Stimulated activated naive B cell treated with anti-CD40 and anti-IgM and Interleukin-4, amounts not matched to agents 10 μg/mL and 1 μg/mL and 100 μg/mL, for 72 hours (primary cell): ENCODE measurements around the gene MAP1LC3B2.
A peak's percentile ranks its signal among the peaks of the same experiment; 100 is the strongest.

Experiments
- ATAC-seq, 2 donors: fragments of 150-1000 bp; cut with Tn5 transposase; replicated peaks; 2 replicates each; pipeline ENCODE4 v1.10.0; 2021; ENCODE audit warnings: moderate library complexity in 1 of 2
- DNase-seq: peaks from one replicate; pipeline ENCODE4 v3.0.0; 2021
- H3K27ac Mint-ChIP-seq: one replicate; pipeline ENCODE4 v1.8.0; 2022; ENCODE audit warnings: mild to moderate bottlenecking, mixed read lengths
- H3K27me3 Mint-ChIP-seq, 2 donors: one replicate each; pipeline ENCODE4 v1.8.0; 2022; ENCODE audit warnings: mixed read lengths in 2 of 2
- H3K36me3 Mint-ChIP-seq, 2 donors: one replicate each; pipeline ENCODE4 v1.8.0; 2022; ENCODE audit warnings: mixed read lengths in 2 of 2, mild to moderate bottlenecking in 1 of 2
- H3K4me1 Mint-ChIP-seq, 2 donors: one replicate each; pipeline ENCODE4 v1.8.0; 2022; ENCODE audit warnings: mixed read lengths in 2 of 2, mild to moderate bottlenecking in 1 of 2
- H3K4me3 Mint-ChIP-seq, 2 donors: one replicate each; pipeline ENCODE4 v1.8.0; 2022; ENCODE audit warnings: mild to moderate bottlenecking in 2 of 2, mixed read lengths in 2 of 2, moderate library complexity in 1 of 2
- H3K9me3 Mint-ChIP-seq, 2 donors: one replicate each; pipeline ENCODE4 v1.8.0; 2022; ENCODE audit warnings: mixed read lengths in 2 of 2, mild to moderate bottlenecking in 1 of 2

MAP1LC3B2 gene

DNA sequence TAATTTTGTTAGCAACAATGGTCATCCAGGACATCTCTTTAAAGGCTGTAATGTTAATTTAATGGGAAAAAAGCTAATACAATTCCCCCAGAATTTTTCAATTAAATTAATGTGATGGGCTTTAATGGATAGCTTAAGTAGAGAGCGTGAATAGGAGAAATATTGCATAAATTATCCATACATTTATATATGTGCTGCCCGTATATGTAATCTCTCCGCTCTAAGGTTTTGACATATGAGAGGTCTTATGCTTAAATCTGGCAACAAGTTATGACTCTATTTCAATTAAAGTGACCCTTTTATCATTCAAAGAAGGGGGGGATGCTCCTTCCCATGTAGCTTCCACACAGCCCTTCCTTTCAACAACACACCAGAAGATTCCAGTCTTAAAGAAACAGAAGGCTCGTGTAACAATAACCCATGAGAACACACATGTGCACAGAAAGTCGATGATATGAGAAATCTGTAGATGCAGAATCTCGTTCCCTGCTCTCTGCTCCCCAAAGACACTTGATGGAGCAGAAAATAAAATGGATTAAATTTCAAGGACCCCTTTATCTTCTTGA is 24.0 kb downstream of the MAP1LC3B2 start:
- no peak for DNase-seq
- Mint-ChIP-seq H3K4me1 (peaks cover 7 to 18% of the 10 kb centered on the region in 2 donors), H3K27ac (no peak overlapping the region), H3K9me3 (peaks cover 5 to 9% of the 10 kb centered on the region in 2 donors), H3K27me3 (no peaks in the 10 kb centered on the region), H3K4me3 (no peak overlapping the region), H3K36me3 (no peaks in the 10 kb centered on the region)
- ATAC-seq = no peak

DNA sequence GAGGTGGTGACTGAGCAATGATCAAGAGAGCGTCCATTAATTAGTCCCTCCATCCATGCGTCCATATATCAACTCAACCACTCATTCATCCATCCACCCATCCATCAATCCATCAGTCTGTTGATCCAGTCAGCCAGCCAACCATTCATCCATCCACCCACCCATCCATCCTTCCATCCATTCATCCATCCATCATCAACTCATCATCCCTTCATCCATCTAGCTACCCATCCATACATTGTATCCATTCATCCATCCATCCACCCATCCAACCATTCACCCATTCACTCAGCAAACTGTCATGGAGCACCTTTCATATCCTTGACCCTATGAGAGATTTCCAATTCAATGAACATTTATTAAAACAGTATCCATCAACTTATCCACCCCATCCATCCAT is 28.1 kb downstream of the MAP1LC3B2 start:
- Mint-ChIP-seq H3K4me3 (no peak overlapping the region), H3K27me3 (no peaks in the 10 kb centered on the region), H3K4me1 (peaks cover 10 to 22% of the 10 kb centered on the region in 2 donors), H3K36me3 (no peaks in the 10 kb centered on the region), H3K9me3 (peaks cover 5 to 9% of the 10 kb centered on the region in 2 donors), H3K27ac (no peak overlapping the region)
- no peak for DNase-seq
- ATAC-seq = no peak

DNA sequence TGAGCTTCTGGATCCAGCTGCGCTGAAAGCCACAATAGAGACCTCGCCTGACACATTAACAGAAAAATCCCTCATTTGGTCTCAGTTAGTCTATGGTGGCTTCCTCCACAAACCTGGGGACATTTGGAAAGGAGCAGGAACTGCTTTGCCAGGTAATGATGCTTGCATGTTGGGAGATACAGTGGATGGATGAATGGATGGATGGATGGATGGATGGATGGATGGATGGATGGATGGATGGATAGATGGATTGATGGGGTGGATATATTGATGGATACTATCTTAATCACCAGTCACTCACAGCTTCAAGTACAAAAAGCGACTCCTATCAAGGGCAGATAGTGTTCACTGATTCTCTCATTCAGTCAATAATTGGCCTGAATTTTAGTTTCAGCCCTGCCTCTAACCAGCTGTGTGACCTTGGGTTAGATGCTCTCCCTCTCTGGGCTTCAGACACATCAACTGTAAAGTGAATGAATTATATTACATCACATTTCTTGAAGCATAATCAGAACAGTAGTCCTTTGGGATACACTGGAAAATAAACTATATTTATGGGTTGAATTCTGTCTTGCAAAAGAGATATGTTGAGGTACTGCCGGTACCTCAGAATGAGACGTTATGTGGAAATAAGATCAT is 29.3 kb downstream of the MAP1LC3B2 start:
- peaks cover 5 to 9% of the 10 kb centered on the region in 2 donors for H3K9me3 Mint-ChIP-seq
- no peak overlapping the region for H3K27ac Mint-ChIP-seq
- H3K4me3 Mint-ChIP-seq = no peak overlapping the region
- no peaks in the 10 kb centered on the region for H3K36me3 Mint-ChIP-seq
- peaks cover 12 to 18% of the 10 kb centered on the region in 2 donors for H3K4me1 Mint-ChIP-seq
- H3K27me3 Mint-ChIP-seq = no peaks in the 10 kb centered on the region
- DNase-seq (no peak), ATAC-seq (no peak)

DNA sequence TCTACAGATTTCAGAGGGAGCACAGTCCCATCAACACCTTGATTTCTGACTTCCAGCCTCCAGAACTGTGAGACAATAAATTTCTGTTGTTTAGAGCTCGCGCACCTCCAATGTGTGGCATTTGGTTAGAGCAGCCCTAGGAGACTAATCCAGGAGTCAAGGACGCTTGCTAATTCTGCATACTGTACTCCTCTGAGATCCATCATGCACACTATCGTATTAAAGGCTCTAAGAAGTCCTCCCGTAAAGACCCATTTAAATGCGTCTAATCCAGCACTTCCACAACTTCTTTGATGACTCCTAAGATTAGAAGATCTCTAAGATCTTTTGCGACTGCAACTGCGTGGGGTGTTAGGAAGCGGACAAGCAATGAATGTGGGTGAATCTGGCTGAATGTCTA is 30.4 kb downstream of the MAP1LC3B2 start:
- DNase-seq (no peak), ATAC-seq (no peak)
- H3K9me3 Mint-ChIP-seq = peaks cover 5 to 7% of the 10 kb centered on the region in 2 donors
- no peak overlapping the region for H3K4me3 Mint-ChIP-seq
- H3K27ac Mint-ChIP-seq = no peak overlapping the region
- H3K4me1 Mint-ChIP-seq = peaks cover 19 to 26% of the 10 kb centered on the region in 2 donors
- H3K27me3 Mint-ChIP-seq = no peaks in the 10 kb centered on the region
- H3K36me3 Mint-ChIP-seq = no peaks in the 10 kb centered on the region

DNA sequence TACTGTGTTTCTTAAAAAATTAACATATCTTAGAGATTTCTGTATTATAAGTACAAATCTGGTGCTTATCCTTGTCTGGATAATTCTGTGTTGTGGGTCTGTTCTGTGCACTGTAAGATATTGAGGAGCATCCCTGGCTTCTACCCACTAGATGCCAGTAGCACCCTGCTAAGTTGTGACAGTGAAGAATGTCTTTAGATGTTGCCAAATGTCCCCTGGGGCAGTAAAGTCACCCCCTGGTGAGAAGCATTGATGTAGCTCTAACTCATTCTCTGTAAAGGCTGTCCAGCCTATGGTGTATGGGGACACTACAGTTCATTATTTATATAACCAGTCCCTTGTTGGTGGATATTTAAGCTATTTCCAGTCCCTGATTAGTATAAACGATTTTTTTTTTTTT is 31.4 kb downstream of the MAP1LC3B2 start:
- peaks cover 5% of the 10 kb centered on the region in 2 donors for H3K9me3 Mint-ChIP-seq
- H3K4me3 Mint-ChIP-seq = no peak overlapping the region
- no peak overlapping the region for H3K27ac Mint-ChIP-seq
- no peak for ATAC-seq
- H3K4me1 Mint-ChIP-seq = peaks cover 26 to 36% of the 10 kb centered on the region in 2 donors
- H3K27me3 Mint-ChIP-seq = no peaks in the 10 kb centered on the region
- no peaks in the 10 kb centered on the region for H3K36me3 Mint-ChIP-seq
- DNase-seq = no peak

DNA sequence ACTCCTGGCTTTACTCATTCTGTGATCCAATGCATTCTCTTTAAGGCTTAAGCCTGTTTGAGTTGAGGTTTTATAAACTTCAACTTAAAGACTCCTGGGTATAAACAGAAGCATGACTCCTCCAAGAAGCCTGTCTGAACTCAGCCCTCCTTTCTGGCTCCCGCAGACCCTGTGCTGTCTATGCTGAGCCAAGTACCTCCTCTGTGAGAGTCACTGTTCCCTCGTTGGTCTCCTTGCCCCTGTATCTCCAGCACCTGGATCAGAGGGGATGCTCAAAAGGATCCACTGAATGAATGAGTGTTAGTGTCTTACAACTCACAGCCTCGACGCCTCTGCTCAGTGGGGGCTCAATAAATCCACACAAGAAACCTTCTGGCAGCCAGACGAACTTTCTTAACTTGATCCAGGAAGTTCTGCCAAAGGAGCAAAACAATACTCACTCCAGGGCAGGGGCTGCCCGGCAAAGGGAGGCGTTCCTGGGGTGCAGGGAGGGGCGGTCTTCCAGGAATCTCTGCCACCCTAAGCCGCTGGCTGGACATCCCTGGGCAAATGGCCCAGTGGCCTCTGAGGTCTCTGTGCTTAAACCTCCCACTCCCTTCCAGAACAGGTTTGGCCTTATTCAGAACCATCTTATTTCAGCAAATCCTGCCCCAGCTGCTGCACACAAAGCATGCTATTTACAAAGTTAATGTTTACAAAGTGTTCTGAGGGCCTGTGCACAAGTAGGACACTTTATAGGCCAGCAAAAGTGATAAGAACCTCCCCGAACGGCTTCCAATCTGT is 32.9 kb downstream of the MAP1LC3B2 start:
- peak overlapping the region; percentile 63 for H3K27ac Mint-ChIP-seq

DNA sequence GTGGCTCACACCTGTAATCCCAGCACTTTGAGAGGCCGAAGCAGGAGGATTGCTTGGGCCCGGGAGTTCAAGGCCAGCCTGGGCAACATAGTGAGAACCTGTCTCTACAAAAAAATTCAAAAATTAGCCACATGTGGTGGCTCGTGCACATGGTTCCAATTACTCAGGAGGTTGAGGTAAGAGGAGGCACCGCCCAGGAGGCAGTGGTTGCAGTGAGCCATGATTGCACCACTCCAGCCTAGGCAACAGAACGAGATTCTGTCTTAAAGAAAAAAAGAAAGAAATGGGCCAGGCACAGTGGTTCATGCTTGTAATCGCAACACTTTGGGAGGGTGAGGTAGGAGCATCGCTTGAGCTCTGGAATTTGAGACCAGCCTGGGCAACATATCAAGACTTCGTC is 33.5 kb downstream of the MAP1LC3B2 start:
- no peak overlapping the region for H3K4me3 Mint-ChIP-seq
- H3K4me1 Mint-ChIP-seq = peaks cover 27 to 37% of the 10 kb centered on the region in 2 donors
- H3K27ac Mint-ChIP-seq = peak overlapping the region; percentile 39
- no peak for ATAC-seq
- DNase-seq = no peak
- H3K36me3 Mint-ChIP-seq = no peaks in the 10 kb centered on the region
- H3K27me3 Mint-ChIP-seq = no peaks in the 10 kb centered on the region
- H3K9me3 Mint-ChIP-seq = no peaks in the 10 kb centered on the region

More for the DNA sequence above, 32.9 kb downstream of the MAP1LC3B2 start:
- Mint-ChIP-seq H3K4me1 (peaks cover 30 to 37% of the 10 kb centered on the region in 2 donors), H3K4me3 (no peak overlapping the region), H3K36me3 (no peaks in the 10 kb centered on the region), H3K9me3 (peaks cover 5% of the 10 kb centered on the region in 2 donors), H3K27me3 (no peaks in the 10 kb centered on the region)
- DNase-seq = no peak
- no peak for ATAC-seq

DNA sequence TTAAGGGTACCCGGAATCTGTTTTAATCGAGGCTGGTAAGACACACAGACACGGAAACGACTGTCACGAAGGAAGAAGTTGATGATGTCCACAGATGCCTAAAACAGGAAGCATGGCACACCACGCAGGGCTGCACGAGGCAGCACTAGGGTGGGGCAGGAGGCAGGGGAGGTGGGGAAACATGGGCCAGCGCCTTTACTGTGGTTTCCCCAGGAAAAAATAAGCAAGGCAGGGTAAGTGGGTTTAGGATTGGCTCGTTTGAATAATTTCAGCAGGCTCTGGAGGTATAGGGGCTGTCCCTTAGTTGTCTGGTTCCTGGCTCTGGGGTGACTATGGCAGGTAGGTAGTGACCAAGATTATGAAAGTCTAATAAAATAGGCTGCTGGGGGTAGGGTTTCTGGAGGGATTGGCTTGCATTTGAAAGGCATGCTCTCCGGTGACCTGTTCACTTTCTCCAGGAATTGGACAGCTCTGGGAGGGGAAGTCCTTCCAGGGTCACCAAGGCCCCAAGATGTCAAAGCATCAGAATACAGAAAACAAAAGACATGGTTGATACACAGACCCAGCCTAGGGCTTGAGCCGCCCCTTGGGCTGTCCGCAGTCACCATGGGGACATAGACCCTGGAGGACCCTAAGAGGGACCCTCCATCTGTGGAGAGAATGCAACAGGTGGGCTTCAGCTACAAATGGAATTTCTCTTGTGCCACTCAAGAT is 35.3 kb downstream of the MAP1LC3B2 start:
- DNase-seq (peak; percentile 70), ATAC-seq (peak; percentile 95)
- Mint-ChIP-seq H3K36me3 (no peaks in the 10 kb centered on the region), H3K9me3 (no peaks in the 10 kb centered on the region), H3K27ac (peak overlapping the region; percentile 62), H3K4me3 (peak overlapping the region; percentile 3 to 13), H3K4me1 (peaks cover 35 to 47% of the 10 kb centered on the region in 2 donors), H3K27me3 (no peaks in the 10 kb centered on the region)

DNA sequence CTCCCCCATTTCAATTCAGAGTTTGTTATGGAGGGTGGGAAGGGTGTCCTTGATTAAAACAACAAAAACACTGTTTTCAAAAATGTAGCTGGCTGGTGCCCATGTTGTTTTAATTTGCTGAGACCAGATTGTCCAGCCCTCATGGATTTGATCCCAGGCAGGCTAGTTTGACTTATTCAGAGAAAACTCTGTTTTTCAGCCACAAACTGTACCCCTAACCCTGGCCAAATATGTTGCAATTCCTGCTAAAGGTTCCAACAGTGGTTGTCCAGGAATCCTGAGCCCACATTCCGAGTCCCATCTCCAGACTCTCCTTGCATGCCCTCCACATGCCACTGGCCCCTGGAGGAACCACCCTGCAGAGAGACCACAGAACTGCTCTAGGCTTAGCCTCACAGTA is 36.0 kb downstream of the MAP1LC3B2 start:
- ATAC-seq = no peak
- no peaks in the 10 kb centered on the region for H3K9me3 Mint-ChIP-seq
- no peak overlapping the region for H3K4me3 Mint-ChIP-seq
- H3K36me3 Mint-ChIP-seq = no peaks in the 10 kb centered on the region
- H3K27ac Mint-ChIP-seq = no peak overlapping the region
- no peaks in the 10 kb centered on the region for H3K27me3 Mint-ChIP-seq
- no peak for DNase-seq
- peaks cover 39 to 53% of the 10 kb centered on the region in 2 donors for H3K4me1 Mint-ChIP-seq

DNA sequence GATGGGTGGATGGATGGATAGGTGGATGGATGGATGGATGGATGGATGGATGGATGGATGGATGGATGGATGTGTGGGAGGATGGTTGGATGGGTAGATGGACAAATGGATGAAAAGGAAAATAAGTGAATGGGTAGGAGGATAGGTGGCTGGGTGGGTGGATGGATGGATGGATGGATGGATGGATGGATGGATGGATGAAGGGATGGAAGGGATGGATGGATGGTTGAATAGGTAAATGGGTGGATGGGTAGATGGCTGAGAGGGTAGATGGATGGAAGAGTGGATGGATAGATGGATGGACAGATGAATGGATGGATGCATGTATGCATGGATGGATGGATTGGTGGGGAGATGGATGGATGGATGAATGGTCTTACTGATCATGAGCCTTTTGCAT is 36.5 kb downstream of the MAP1LC3B2 start:
- H3K4me3 Mint-ChIP-seq = no peak overlapping the region
- peaks cover 39 to 53% of the 10 kb centered on the region in 2 donors for H3K4me1 Mint-ChIP-seq
- ATAC-seq (no peak), DNase-seq (no peak)
- H3K9me3 Mint-ChIP-seq = no peaks in the 10 kb centered on the region
- no peak overlapping the region for H3K27ac Mint-ChIP-seq
- H3K27me3 Mint-ChIP-seq = no peaks in the 10 kb centered on the region
- H3K36me3 Mint-ChIP-seq = no peaks in the 10 kb centered on the region

DNA sequence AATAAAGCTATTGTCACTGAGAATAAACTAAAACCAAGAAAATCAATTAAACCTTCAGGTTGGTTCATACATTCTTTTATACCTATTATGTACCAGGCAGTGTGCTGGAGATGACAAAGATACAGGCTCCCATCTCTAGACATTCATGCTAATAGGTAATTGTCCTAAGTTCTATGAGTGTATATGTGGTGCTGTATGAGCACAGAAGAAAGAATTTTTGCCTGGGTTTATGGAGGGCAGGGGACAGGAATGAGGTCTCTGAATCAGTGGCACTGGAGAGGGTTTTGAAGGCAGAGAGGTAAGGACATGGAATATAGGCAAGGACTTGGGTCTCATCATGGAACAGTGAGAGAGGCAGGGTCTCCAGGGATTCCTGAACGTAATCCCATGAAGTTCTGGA is 38.7 kb downstream of the MAP1LC3B2 start:
- no peak for ATAC-seq
- peaks cover 34 to 51% of the 10 kb centered on the region in 2 donors for H3K4me1 Mint-ChIP-seq
- no peak overlapping the region for H3K27ac Mint-ChIP-seq

DNA sequence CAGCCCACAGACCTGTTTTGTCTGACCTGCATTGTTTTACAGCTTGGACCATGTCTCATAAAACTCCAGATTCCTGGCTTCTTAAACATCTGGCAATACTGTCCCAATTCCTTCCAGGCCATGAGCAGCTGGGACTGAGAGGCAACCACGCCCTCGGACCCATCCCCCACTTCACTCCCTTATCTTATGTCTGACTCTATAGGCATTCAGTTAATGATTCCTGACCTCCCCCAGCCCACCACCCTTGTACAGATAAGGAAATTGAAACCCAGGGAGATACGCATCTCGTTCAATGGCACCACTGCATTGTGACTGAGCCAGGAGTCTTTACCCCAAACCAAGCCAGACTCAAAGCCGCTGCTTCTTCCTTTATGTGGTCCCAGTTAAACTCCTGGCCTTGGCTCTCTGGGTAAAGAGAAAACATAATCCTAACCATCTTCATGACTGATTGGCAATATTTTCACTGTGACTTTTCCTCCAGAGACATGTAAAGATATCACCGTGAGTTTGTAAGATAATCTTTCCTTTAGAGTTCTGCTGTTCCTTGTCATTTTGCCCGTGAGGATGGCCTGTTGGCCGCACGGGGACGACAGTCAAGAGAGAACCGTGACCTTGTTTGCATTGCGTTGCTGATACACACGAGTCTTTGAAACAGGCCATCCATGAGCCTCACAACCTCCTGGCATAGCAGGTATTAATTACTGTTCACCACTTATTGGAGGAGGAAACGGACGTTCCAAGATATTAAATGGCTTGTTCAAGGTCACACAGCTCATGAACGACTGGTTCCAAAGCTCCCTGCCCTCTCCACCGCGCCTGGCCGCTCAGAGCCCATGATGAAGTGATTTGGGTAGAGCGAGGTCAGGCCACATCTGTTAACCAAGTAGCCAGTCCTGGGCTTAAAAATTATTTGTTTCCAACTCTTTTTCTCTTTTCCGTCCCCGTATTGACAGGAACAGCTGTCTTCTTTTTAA is 39.4 kb downstream of the MAP1LC3B2 start:
- Mint-ChIP-seq H3K9me3 (no peaks in the 10 kb centered on the region), H3K36me3 (no peaks in the 10 kb centered on the region), H3K4me1 (peaks cover 34 to 49% of the 10 kb centered on the region in 2 donors), H3K27ac (peak overlapping the region; percentile 60), H3K4me3 (no peak overlapping the region), H3K27me3 (peaks cover 0 to 5% of the 10 kb centered on the region in 2 donors)
- ATAC-seq (no peak), DNase-seq (no peak)

More for the DNA sequence above, 38.7 kb downstream of the MAP1LC3B2 start:
- peaks cover 0 to 4% of the 10 kb centered on the region in 2 donors for H3K27me3 Mint-ChIP-seq
- no peak overlapping the region for H3K4me3 Mint-ChIP-seq
- no peaks in the 10 kb centered on the region for H3K9me3 Mint-ChIP-seq
- no peaks in the 10 kb centered on the region for H3K36me3 Mint-ChIP-seq
- DNase-seq = no peak

DNA sequence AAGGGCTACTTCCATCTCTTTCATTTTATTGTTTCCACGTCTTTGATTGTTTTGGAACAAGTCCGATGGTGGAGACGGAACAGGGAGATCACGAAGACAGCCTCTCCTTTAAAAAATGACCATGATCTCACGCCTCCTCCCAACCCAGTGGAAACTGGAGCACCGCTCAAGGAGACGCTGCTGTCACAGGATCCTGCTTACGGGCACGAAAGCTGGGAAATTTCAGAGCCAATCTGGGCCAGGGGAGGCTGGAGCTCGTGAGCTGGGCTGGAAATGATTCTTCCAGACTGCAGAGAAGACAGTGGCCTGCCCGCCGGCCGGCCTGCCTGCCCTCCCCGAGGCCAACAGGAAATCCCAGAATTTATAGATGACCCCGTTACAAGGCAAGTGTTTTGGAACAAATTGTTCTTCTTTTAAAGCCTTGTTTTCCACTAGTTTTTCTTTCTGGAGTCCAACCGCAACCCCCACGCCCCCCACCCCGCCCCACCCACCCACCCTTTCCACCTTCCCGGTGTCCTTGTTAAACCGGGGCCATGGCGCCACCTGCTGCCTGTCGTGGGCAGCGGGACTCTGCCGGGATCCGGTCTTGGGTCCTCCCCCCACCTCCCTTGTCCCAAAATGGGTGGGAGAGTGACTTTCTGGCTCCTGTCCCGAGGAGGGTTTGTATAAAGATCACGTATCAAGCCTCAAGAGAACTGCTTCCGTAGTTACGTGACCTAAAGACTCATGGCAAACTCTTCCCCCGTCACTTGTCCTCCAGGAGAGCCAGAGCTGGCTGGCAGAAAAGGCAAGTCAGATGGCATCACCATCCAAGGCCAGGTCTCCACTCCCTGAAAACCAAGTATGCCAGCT is 40.3 kb downstream of the MAP1LC3B2 start:
- Mint-ChIP-seq H3K36me3 (no peaks in the 10 kb centered on the region), H3K4me1 (peaks cover 27 to 43% of the 10 kb centered on the region in 2 donors), H3K9me3 (no peaks in the 10 kb centered on the region), H3K27me3 (peaks cover 0 to 5% of the 10 kb centered on the region in 2 donors), H3K4me3 (peak overlapping the region; percentile 62), H3K27ac (peak overlapping the region; percentile 60)
- peak; percentile 36 for DNase-seq
- ATAC-seq = peak; percentile 74 to 77
